CD4-positive, alpha-beta T cell (primary cell): Measurements from ENCODE around the gene RSBN1L. TPM values are rescaled to one million over a fixed set of nuclear protein-coding genes. Genes with fewer than 3 reads are reported as not detected.

Experiments
- ATAC-seq: fragments of 200-7000 bp; cut with Tn5 transposase; one replicate; pipeline ENCODE4 v1.10.0; 2022; ENCODE audit warnings: mild to moderate bottlenecking; ENCODE audit not compliant: poor library complexity
- CTCF ChIA-PET: fragments of 350-600 bp; sonication (Branson Sonifier 250); formaldehyde crosslinking; loops from one replicate; lab custom pipeline; 2021; ENCODE audit warnings: antibody characterized with exemption, inconsistent platforms; lab: Charles Lee
- POLR2A ChIA-PET: fragments of 350-600 bp; sonication (Branson Sonifier 250); formaldehyde crosslinking; loops from one replicate; lab custom pipeline; 2021; ENCODE audit warnings: antibody characterized with exemption, inconsistent platforms; lab: Charles Lee
- DNase-seq, 14 experiments: peaks; one replicate each; pipeline ENCODE4 v3.0.0-alpha.2; 2013 to 2020; ENCODE audit warnings: mixed read lengths in 2 of 14
- H3K27ac ChIP-seq, 2 donors: one replicate each; pipeline versions ENCODE4 v1.5.1 to v1.7.0; 2013; ENCODE audit warnings: low read length in 2 of 2, low read depth in 1 of 2, mild to moderate bottlenecking in 1 of 2
- H3K27me3 ChIP-seq, 2 experiments: 1 replicate in 1 of 2; 2 replicates in 1 of 2; pipeline versions ENCODE4 v1.6.1 to v1.7.0; 2013; ENCODE audit warnings: low read length in 2 of 2, control low read depth in 1 of 2, mild to moderate bottlenecking in 1 of 2, moderate library complexity in 1 of 2; ENCODE audit not compliant: insufficient read depth in 2 of 2, control insufficient read depth in 1 of 2
- H3K36me3 ChIP-seq: one replicate; pipeline ENCODE4 v1.6.1; 2013; ENCODE audit warnings: low read length, control low read depth; ENCODE audit not compliant: insufficient read depth
- H3K4me1 ChIP-seq: one replicate; pipeline ENCODE4 v1.6.1; 2013; ENCODE audit warnings: low read length, control low read depth; ENCODE audit not compliant: insufficient read depth
- H3K4me3 ChIP-seq: one replicate; pipeline ENCODE4 v1.5.1; 2013; ENCODE audit warnings: mild to moderate bottlenecking, low read length, moderate library complexity
- H3K9me3 ChIP-seq, 2 experiments: 1 replicate in 1 of 2; 2 replicates in 1 of 2; pipeline versions ENCODE4 v1.6.1 to v1.7.0; 2013; ENCODE audit warnings: low read length in 2 of 2, mild to moderate bottlenecking in 2 of 2, control low read depth in 1 of 2, moderate library complexity in 1 of 2; ENCODE audit not compliant: control insufficient read depth in 1 of 2, insufficient read depth in 1 of 2
- H3K27ac Mint-ChIP-seq: one replicate; pipeline ENCODE4 v1.8.0; 2020; ENCODE audit warnings: mixed read lengths
- H3K27me3 Mint-ChIP-seq: one replicate; pipeline ENCODE4 v1.8.0; 2021; ENCODE audit warnings: mixed read lengths
- H3K36me3 Mint-ChIP-seq: one replicate; pipeline ENCODE4 v1.8.0; 2021; ENCODE audit warnings: low read depth, mixed read lengths
- H3K4me1 Mint-ChIP-seq: one replicate; pipeline ENCODE4 v1.8.0; 2021; ENCODE audit warnings: low read depth, mixed read lengths
- H3K4me3 Mint-ChIP-seq: one replicate; pipeline ENCODE4 v1.8.0; 2020; ENCODE audit warnings: mild to moderate bottlenecking, mixed read lengths
- H3K9me3 Mint-ChIP-seq: one replicate; pipeline ENCODE4 v1.8.0; 2020; ENCODE audit warnings: mixed read lengths
- intact Hi-C, 2 experiments: fragments of 100-400 bp; cut with DNase I in 1 of 2; cut with micrococcal nuclease in 1 of 2; formaldehyde crosslinking; loops; one replicate each; pipeline versions ENCODE4 v1.15.1 to v1.9.0; 2023 to 2025; cut with DNase I, micrococcal nuclease
- total RNA-seq, 174 experiments: library from RNA in 2 of 174; stranded (reverse) in 2 of 174; gene quantifications; one replicate each; pipeline ENCODE4 v1.2.3 and lab custom pipeline; 2021 to 2026
- TF ChIP-seq, protein P1 (sequence below): fragments of 200-600 bp; IDR thresholded peaks from one replicate; pipeline ENCODE4 v1.8.0; 2022; ENCODE audit warnings: antibody characterized with exemption, mild to moderate bottlenecking

RSBN1L gene
- total RNA-seq, 2 experiments from 2014 or later, result 9.0 to 9.6 TPM

DNA sequence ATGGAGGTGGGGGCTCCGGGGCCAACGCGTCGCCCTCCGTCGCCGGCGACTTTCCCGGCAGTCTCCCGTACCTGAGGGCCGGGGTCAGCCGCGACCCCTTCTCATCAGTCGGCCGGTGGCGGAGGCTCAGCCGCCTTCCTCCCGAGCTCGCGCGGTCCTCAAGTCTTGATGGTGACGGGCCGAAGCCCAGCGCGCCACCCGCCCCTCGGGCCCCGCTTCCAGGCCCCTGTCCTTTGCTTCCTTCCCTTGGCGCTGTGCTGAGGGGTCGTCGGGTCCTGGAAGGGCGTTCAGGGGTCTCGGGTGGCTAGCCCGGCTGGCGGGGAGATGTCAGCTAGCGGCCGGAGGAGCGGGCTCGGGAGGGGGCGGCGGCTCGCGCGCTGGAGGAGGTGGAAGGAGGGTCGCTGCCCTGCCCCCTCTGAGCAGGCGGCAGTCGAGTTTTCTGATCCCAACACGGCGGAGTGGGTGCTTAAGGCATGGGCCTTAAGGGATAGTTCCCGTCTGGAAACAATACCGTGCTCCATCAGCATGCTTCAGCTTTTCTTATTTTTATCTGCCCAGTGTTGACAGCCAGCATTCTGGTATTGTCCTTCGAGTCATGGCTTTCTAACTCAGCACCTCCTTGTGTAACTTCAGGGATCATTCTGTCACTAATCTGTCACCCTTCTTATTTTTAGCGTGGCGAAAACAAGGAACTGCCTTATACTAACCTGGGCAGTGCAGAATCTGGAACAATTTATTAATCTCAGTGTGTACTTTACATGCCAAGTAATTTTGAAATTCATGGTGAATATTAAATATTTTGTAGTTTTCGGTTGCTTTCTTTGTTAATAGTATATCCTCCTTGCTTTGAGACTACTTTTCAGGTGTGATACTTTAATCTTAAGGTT is 103.1 kb downstream of the RSBN1L start:
- H3K4me3 ChIP-seq, result peak overlapping the region; percentile 81
- TF ChIP-seq, protein P1, sequence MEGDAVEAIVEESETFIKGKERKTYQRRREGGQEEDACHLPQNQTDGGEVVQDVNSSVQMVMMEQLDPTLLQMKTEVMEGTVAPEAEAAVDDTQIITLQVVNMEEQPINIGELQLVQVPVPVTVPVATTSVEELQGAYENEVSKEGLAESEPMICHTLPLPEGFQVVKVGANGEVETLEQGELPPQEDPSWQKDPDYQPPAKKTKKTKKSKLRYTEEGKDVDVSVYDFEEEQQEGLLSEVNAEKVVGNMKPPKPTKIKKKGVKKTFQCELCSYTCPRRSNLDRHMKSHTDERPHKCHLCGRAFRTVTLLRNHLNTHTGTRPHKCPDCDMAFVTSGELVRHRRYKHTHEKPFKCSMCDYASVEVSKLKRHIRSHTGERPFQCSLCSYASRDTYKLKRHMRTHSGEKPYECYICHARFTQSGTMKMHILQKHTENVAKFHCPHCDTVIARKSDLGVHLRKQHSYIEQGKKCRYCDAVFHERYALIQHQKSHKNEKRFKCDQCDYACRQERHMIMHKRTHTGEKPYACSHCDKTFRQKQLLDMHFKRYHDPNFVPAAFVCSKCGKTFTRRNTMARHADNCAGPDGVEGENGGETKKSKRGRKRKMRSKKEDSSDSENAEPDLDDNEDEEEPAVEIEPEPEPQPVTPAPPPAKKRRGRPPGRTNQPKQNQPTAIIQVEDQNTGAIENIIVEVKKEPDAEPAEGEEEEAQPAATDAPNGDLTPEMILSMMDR, result peak; percentile 36
- intact Hi-C loops, result loop anchor here (2.0 to 10.0 kb wide), 6 partner anchors 33 to 263 kb away; partner anchors contain the start of genes PTPN12 (in 2 of the 2) and RSBN1L (in 2 of the 2)
- Mint-ChIP-seq H3K36me3 (peaks cover 35% of the 10 kb centered on the region), H3K9me3 (no peaks in the 10 kb centered on the region), H3K27me3 (no peaks in the 10 kb centered on the region), H3K4me3 (peak overlapping the region; percentile 95), H3K27ac (peak overlapping the region; percentile 87), H3K4me1 (peaks cover 86% of the 10 kb centered on the region)
- ATAC-seq, result no peak
- peaks cover 26% of the 10 kb centered on the region for H3K4me1 ChIP-seq
- ChIA-PET CTCF (interaction anchor here (0.9 to 2.0 kb wide), 14 partner anchors 32 to 142 kb away, joined by 3 to 7 read pairs (median 4); partner anchors contain the start of gene RSBN1L), POLR2A (interaction anchor here (0.7 to 2.2 kb wide), 12 partner anchors 14 to 447 kb away, joined by 3 to 14 read pairs (median 4); partner anchors contain the start of gene RSBN1L)
- no peaks in the 10 kb centered on the region for H3K27me3 ChIP-seq
- no peaks in the 10 kb centered on the region for H3K36me3 ChIP-seq
- peak overlapping the region; percentile 55 to 65 for H3K27ac ChIP-seq
- DNase-seq, result peak in 11 of 14 experiments; percentile 8 to 58 (median 11)
- H3K9me3 ChIP-seq, result no peaks in the 10 kb centered on the region

DNA sequence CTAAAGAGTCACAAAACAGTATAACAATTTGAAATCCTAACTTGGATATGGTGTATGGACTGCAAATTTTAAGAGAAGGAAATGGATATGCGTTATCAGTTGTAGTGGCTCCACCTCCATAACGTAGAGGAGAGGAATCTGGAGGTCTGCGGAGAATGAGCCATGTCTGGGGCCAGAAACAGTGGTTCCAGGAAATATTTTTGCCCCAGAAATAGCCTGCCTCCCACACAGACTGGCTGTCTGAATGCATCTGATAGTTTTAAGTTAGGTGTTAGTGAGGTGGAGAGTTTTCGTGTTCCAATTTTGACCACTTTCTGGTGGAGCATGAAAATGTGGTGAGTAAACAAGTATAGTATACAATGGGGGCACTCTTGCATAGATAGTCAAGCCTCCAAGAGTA is 103.9 kb downstream of the RSBN1L start:
- Histone ChIP-seq H3K36me3 (no peaks in the 10 kb centered on the region), H3K27me3 (no peaks in the 10 kb centered on the region), H3K27ac (peak overlapping the region in 1 of 2 donors; percentile 55), H3K9me3 (no peaks in the 10 kb centered on the region), H3K4me1 (peaks cover 26% of the 10 kb centered on the region), H3K4me3 (peak overlapping the region; percentile 81)
- CTCF ChIA-PET, result interaction anchor here (1.3 kb wide), 1 partner anchor 142 kb away, joined by 3 read pairs; no protein-coding TSS in a partner anchor
- ATAC-seq, result no peak
- Mint-ChIP-seq H3K27ac (peak overlapping the region; percentile 87), H3K27me3 (no peaks in the 10 kb centered on the region), H3K9me3 (no peaks in the 10 kb centered on the region), H3K36me3 (peaks cover 28% of the 10 kb centered on the region), H3K4me1 (peaks cover 89% of the 10 kb centered on the region), H3K4me3 (peak overlapping the region; percentile 95)
- intact Hi-C loops, result loop anchor here in 1 of 2 experiments (5.0 kb wide), 1 partner anchor 37 kb away; no protein-coding TSS in a partner anchor
- DNase-seq, result peak in 4 of 14 experiments; percentile 18 to 23 (median 20)
- TF ChIP-seq, protein P1, result no peak
- POLR2A ChIA-PET, result interaction anchor here (2.0 kb wide), 1 partner anchor 37 kb away, joined by 4 read pairs; no protein-coding TSS in a partner anchor

DNA sequence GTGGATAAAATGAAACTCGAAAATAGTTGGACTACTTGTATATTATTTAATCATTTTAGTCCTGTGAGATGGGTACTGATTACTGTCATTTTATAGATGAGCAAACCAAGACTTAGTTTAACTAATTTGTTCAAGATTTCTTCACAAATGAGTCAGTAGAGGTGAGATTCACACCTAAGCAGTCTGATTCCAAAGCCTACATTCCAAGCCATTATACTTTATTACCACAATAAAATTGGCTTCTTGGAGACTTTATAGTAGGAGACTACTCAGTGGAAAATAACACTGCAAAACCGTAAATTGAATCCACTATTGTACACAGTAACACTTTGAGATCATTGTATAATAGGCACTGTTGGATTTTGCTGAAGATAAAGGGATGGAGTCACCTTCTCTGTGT is 104.5 kb downstream of the RSBN1L start:
- Histone ChIP-seq H3K4me1 (peaks cover 25% of the 10 kb centered on the region), H3K9me3 (no peaks in the 10 kb centered on the region), H3K27me3 (no peaks in the 10 kb centered on the region), H3K27ac (no peak overlapping the region), H3K36me3 (no peaks in the 10 kb centered on the region), H3K4me3 (peak overlapping the region; percentile 81)
- Mint-ChIP-seq H3K27me3 (no peaks in the 10 kb centered on the region), H3K4me1 (peaks cover 92% of the 10 kb centered on the region), H3K9me3 (no peaks in the 10 kb centered on the region), H3K4me3 (peak overlapping the region; percentile 95), H3K36me3 (peaks cover 28% of the 10 kb centered on the region), H3K27ac (peak overlapping the region; percentile 87)
- DNase-seq (no peak), ATAC-seq (no peak)
- CTCF ChIA-PET, result interaction anchor here (1.5 kb wide), 1 partner anchor 41 kb away, joined by 4 read pairs; no protein-coding TSS in a partner anchor
- TF ChIP-seq, protein P1, result no peak
- intact Hi-C loops, result loop anchor here in 1 of 2 experiments (5.0 kb wide), 1 partner anchor 37 kb away; no protein-coding TSS in a partner anchor
- POLR2A ChIA-PET, result no interaction called here
